ENCODE measurements around the gene RASGRF2. TPM values are rescaled to one million over a fixed set of nuclear protein-coding genes. Genes with fewer than 3 reads are reported as not detected.

The RASGRF2 gene
- total RNA-seq, 1 experiment from 2014 or later, result 9.1 TPM

DNA sequence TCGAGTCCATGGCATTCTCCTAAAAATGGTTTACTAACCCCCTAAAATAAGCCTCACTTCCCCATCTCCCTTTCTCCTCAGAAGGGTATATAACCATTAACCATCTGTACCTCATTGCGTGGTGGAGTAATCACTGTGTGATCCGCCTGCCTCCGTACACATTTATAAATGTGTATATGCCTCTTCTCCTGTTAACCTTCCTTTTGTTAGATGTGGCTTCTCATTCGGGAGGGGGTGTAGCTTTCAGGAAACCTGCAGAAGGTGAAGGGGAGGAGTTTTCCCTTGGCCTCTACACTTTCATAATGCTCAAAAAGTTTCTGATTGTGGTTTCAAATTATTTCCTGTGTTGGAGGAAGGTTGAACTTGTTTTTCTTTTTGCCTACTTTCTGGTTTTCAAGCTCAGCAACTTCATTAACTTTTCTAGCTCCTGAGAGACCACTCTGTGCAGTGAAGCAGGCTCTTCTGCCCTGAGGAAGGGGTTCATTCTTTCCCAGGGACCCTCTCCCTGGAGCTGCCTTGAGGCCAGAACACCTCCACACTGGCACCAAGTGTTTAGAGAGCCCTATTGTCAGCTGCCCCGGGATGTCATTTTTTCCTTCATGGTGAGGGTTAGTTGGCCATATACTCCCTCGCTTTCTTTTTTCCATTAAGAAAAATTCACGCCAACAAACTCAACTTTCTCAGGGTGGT, 46.9 kb downstream of the RASGRF2 start:
- Histone ChIP-seq H3K27ac (ENCODE audit: low read depth, low read length, poor library complexity, severe bottlenecking) (no peak overlapping the region), H3K4me1 (ENCODE audit: insufficient read depth, low read length, poor library complexity, severe bottlenecking) (no peaks in the 10 kb centered on the region), H3K27me3 (replicated peaks; ENCODE audit: insufficient read depth, low read depth, low read length, poor library complexity) (no peaks in the 10 kb centered on the region), H3K36me3 (ENCODE audit: insufficient read depth, low read length, poor library complexity, severe bottlenecking) (no peaks in the 10 kb centered on the region), H3K9me3 (ENCODE audit: low read depth, low read length, poor library complexity, severe bottlenecking) (no peaks in the 10 kb centered on the region), H3K4me3 (ENCODE audit: low read depth, low read length, poor library complexity, severe bottlenecking) (no peak overlapping the region)
- no peak for TF ChIP-seq EZH2 (IDR thresholded peaks at IDR 0.05; ENCODE audit: borderline replicate concordance, low read depth, low read length, poor library complexity, severe bottlenecking)
- BruUV-seq (replicated peaks), result no TSS peak
- ChIA-PET POLR2A (ENCODE audit: low non-redundant PET) (no interaction called here), CTCF (interaction anchor here (0.6 kb wide), 1 partner anchor 12 kb away, joined by 7 read pairs; no protein-coding TSS in a partner anchor)
- intact Hi-C loops (cut with micrococcal nuclease; ENCODE audit: unreplicated experiment), result no loop called here
- no peak for DNase-seq (ENCODE audit: low spot score)

DNA sequence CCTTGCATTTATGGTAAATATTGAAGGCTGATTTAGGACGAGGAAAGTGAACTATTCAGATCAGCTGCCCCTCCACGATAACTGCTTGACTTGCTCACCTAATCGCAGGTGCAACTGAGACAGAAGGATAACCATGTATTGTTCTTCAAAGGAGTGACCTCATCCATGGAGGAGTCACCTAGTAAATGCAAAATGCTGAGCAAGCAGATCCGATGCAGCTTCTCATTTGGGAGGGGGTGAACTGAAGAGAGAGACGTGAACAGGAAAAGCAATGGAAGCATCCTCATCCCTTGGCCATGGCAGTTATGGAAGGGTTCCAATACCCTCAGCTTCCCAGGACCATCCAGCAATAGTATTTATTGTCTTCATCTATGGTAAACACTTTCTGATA, 47.5 kb downstream of the RASGRF2 start:
- POLR2A ChIA-PET (ENCODE audit: low non-redundant PET), result no interaction called here
- TF ChIP-seq EZH2 (IDR thresholded peaks at IDR 0.05; ENCODE audit: borderline replicate concordance, low read depth, low read length, poor library complexity, severe bottlenecking), result no peak
- TF ChIP-seq, protein P1, sequence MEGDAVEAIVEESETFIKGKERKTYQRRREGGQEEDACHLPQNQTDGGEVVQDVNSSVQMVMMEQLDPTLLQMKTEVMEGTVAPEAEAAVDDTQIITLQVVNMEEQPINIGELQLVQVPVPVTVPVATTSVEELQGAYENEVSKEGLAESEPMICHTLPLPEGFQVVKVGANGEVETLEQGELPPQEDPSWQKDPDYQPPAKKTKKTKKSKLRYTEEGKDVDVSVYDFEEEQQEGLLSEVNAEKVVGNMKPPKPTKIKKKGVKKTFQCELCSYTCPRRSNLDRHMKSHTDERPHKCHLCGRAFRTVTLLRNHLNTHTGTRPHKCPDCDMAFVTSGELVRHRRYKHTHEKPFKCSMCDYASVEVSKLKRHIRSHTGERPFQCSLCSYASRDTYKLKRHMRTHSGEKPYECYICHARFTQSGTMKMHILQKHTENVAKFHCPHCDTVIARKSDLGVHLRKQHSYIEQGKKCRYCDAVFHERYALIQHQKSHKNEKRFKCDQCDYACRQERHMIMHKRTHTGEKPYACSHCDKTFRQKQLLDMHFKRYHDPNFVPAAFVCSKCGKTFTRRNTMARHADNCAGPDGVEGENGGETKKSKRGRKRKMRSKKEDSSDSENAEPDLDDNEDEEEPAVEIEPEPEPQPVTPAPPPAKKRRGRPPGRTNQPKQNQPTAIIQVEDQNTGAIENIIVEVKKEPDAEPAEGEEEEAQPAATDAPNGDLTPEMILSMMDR (conservative IDR thresholded peaks at IDR 0.05; ENCODE audit: low read depth, low read length), result no peak
- DNase-seq (ENCODE audit: low spot score), result no peak
- Histone ChIP-seq H3K27ac (ENCODE audit: low read depth, low read length, poor library complexity, severe bottlenecking) (no peak overlapping the region), H3K27me3 (replicated peaks; ENCODE audit: insufficient read depth, low read depth, low read length, poor library complexity) (no peaks in the 10 kb centered on the region), H3K36me3 (ENCODE audit: insufficient read depth, low read length, poor library complexity, severe bottlenecking) (no peaks in the 10 kb centered on the region), H3K9me3 (ENCODE audit: low read depth, low read length, poor library complexity, severe bottlenecking) (no peaks in the 10 kb centered on the region), H3K4me3 (ENCODE audit: low read depth, low read length, poor library complexity, severe bottlenecking) (no peak overlapping the region), H3K4me1 (ENCODE audit: insufficient read depth, low read length, poor library complexity, severe bottlenecking) (no peaks in the 10 kb centered on the region)
- CTCF ChIA-PET, result no interaction called here
- no TSS peak for BruUV-seq (replicated peaks)
- intact Hi-C loops (cut with micrococcal nuclease; ENCODE audit: unreplicated experiment), result no loop called here

GRCh38 chr5:81010336-81011169, 50.4 kb downstream of the RASGRF2 start:
- no peaks in the 10 kb centered on the region for H3K27me3 ChIP-seq (replicated peaks; ENCODE audit: insufficient read depth, low read depth, low read length, poor library complexity)
- BruUV-seq (replicated peaks), result no TSS peak
- no peak overlapping the region for H3K27ac ChIP-seq (ENCODE audit: low read depth, low read length, poor library complexity, severe bottlenecking)
- H3K9me3 ChIP-seq (ENCODE audit: low read depth, low read length, poor library complexity, severe bottlenecking), result no peaks in the 10 kb centered on the region
- TF ChIP-seq, protein P1 (conservative IDR thresholded peaks at IDR 0.05; ENCODE audit: low read depth, low read length), result no peak
- TF ChIP-seq EZH2 (IDR thresholded peaks at IDR 0.05; ENCODE audit: borderline replicate concordance, low read depth, low read length, poor library complexity, severe bottlenecking), result no peak
- no peaks in the 10 kb centered on the region for H3K36me3 ChIP-seq (ENCODE audit: insufficient read depth, low read length, poor library complexity, severe bottlenecking)
- H3K4me3 ChIP-seq (ENCODE audit: low read depth, low read length, poor library complexity, severe bottlenecking), result no peak overlapping the region
- POLR2A ChIA-PET (ENCODE audit: low non-redundant PET), result interaction anchor here (0.6 kb wide), 1 partner anchor 269 kb away, joined by 6 read pairs; no protein-coding TSS in a partner anchor
- CTCF ChIA-PET, result no interaction called here
- DNase-seq (ENCODE audit: low spot score), result no peak
- intact Hi-C loops (cut with micrococcal nuclease; ENCODE audit: unreplicated experiment), result no loop called here
- H3K4me1 ChIP-seq (ENCODE audit: insufficient read depth, low read length, poor library complexity, severe bottlenecking), result peaks cover 2% of the 10 kb centered on the region

Measured in A673 (cell line).